Neural progenitor cell (in vitro differentiated cells): ENCODE results near the gene ZNF202.

Experiments used
- EZH2 ChIP-seq: fragments of 200-600 bp; sonication (generic); IDR thresholded peaks from 2 replicates; pipeline ENCODE4 v1.6.1; 2017; ENCODE audit warnings: antibody characterized with exemption, mild to moderate bottlenecking, moderate library complexity
- TF ChIP-seq, protein P1 (sequence below): fragments of 200-600 bp; sonication (generic); IDR thresholded peaks from 2 replicates; pipeline ENCODE4 v1.5.1; 2017; ENCODE audit warnings: antibody characterized with exemption, mild to moderate bottlenecking

DNA sequence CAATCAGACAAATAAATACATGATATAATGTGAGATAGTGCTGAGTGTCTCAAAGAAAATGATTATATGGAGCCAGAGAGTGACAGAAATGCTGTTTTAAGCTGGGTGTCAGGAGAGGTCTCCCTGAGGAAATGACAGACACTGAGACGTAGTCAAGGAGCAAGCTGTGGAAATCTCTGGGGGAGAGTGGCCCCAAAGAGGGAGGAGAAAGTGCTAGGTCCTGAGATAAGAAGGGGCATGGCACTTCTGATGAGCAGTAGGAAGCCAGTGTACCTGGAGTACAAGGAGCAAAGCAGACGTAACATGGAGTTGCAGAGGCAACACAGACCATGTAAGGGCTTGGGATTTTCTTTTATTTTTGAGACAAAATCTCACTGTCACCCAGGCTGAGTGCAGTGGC is 38.8 kb downstream of the ZNF202 start:
- TF ChIP-seq EZH2, result no peak
- TF ChIP-seq, protein P1, sequence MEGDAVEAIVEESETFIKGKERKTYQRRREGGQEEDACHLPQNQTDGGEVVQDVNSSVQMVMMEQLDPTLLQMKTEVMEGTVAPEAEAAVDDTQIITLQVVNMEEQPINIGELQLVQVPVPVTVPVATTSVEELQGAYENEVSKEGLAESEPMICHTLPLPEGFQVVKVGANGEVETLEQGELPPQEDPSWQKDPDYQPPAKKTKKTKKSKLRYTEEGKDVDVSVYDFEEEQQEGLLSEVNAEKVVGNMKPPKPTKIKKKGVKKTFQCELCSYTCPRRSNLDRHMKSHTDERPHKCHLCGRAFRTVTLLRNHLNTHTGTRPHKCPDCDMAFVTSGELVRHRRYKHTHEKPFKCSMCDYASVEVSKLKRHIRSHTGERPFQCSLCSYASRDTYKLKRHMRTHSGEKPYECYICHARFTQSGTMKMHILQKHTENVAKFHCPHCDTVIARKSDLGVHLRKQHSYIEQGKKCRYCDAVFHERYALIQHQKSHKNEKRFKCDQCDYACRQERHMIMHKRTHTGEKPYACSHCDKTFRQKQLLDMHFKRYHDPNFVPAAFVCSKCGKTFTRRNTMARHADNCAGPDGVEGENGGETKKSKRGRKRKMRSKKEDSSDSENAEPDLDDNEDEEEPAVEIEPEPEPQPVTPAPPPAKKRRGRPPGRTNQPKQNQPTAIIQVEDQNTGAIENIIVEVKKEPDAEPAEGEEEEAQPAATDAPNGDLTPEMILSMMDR, result no peak
